GM06990 (cell line): Measurements from ENCODE around the gene KPNB1.

Experiments
- DNase-seq: peaks from one replicate; pipeline ENCODE4 v3.0.0-alpha.2; 2011; ENCODE audit not compliant: insufficient read length; ENCODE audit errors: extremely low read depth
- H3K27me3 ChIP-seq: replicated peaks from 2 replicates; pipeline ENCODE4 v1.6.0; 2011; ENCODE audit warnings: low read length; ENCODE audit not compliant: control insufficient read depth, insufficient read depth
- H3K36me3 ChIP-seq: 2 replicates; pipeline ENCODE4 v1.5.1; 2011; ENCODE audit warnings: low read length; ENCODE audit not compliant: control insufficient read depth, insufficient read depth
- H3K4me3 ChIP-seq: replicated peaks from 2 replicates; pipeline ENCODE4 v1.5.1; 2011; ENCODE audit warnings: low read depth, mild to moderate bottlenecking, control low read depth, low read length
- CTCF ChIP-seq: IDR thresholded peaks from 2 replicates; pipeline ENCODE4 v1.5.1; 2011; ENCODE audit warnings: low read length, control low read depth, mild to moderate bottlenecking, inconsistent platforms; ENCODE audit not compliant: insufficient read depth, poor library complexity, severe bottlenecking

KPNB1 gene

GRCh38 chr17:47704116-47704515 lies 54.4 kb downstream of the KPNB1 start:
- Histone ChIP-seq H3K27me3 (no peaks in the 10 kb centered on the region; the same call in none of the 2 replicates), H3K36me3 (no peaks in the 10 kb centered on the region), H3K4me3 (no peak overlapping the region)
- TF ChIP-seq CTCF: no peak
- no peak for DNase-seq

- Histone ChIP-seq H3K4me3 (no peak overlapping the region), H3K27me3 (no peaks in the 10 kb centered on the region; the same call in none of the 2 replicates), H3K36me3 (no peaks in the 10 kb centered on the region)
- DNase-seq: no peak
- no peak for TF ChIP-seq CTCF
Observed at GRCh38 chr17:47704736-47705135, 55.0 kb downstream of the KPNB1 start.

GRCh38 chr17:47705536-47706530 lies 56.1 kb downstream of the KPNB1 start:
- no peak for TF ChIP-seq CTCF
- no peaks in the 10 kb centered on the region for H3K36me3 ChIP-seq

GRCh38 chr17:47707056-47707804 lies 57.5 kb downstream of the KPNB1 start:
- no peak for TF ChIP-seq CTCF
- H3K27me3 ChIP-seq: no peaks in the 10 kb centered on the region; the same call in none of the 2 replicates
- no peaks in the 10 kb centered on the region for H3K36me3 ChIP-seq
- no peak for DNase-seq
- no peak overlapping the region for H3K4me3 ChIP-seq

More at GRCh38 chr17:47705536-47706530, 56.1 kb downstream of the KPNB1 start:
- no peak overlapping the region for H3K4me3 ChIP-seq
- DNase-seq: no peak
- H3K27me3 ChIP-seq: no peaks in the 10 kb centered on the region; the same call in none of the 2 replicates

- Histone ChIP-seq H3K27me3 (no peaks in the 10 kb centered on the region; the same call in none of the 2 replicates), H3K4me3 (no peak overlapping the region), H3K36me3 (no peaks in the 10 kb centered on the region)
- no peak for DNase-seq
- no peak for TF ChIP-seq CTCF
Observed at GRCh38 chr17:47707884-47708283, 58.2 kb downstream of the KPNB1 start.
